Adrenal gland (tissue), 12 donors: ENCODE data around the gene MAP7. TPM values are rescaled to one million over a fixed set of nuclear protein-coding genes. Genes with fewer than 3 reads are reported as not detected.

ENCODE experiments used
- DNase-seq, 7 donors: peaks; one replicate each; pipeline ENCODE4 v3.0.0-alpha.2; 2019 to 2020
- H3K27ac ChIP-seq, 5 donors: fragments of 200-600 bp; sonication (generic) in 4 of 5; 1 replicate in 3 of 5; 2 replicates in 2 of 5; pipeline versions ENCODE4 v1.5.1 to v1.8.0; 2016 to 2020; ENCODE audit warnings: mild to moderate bottlenecking in 1 of 5
- H3K27me3 ChIP-seq: fragments of 200-600 bp; 2 replicates; pipeline ENCODE4 v1.8.0; 2021
- H3K36me3 ChIP-seq, 2 donors: fragments of 200-600 bp; replicated peaks in 1 of 2; 1 replicate in 1 of 2; 2 replicates in 1 of 2; pipeline versions ENCODE4 v1.5.1 to v1.8.0; 2018 to 2022
- H3K4me1 ChIP-seq, 2 donors: fragments of 200-600 bp; replicated peaks in 1 of 2; 1 replicate in 1 of 2; 2 replicates in 1 of 2; pipeline versions ENCODE4 v1.5.1 to v1.8.0; 2018 to 2021
- H3K4me3 ChIP-seq, 4 donors: fragments of 200-600 bp; sonication (generic) in 3 of 4; one replicate each; pipeline ENCODE4 v1.5.1; 2016 to 2018
- H3K9me3 ChIP-seq, 3 donors: fragments of 200-600 bp; sonication (generic) in 1 of 3; replicated peaks in 1 of 3; 1 replicate in 2 of 3; 2 replicates in 1 of 3; pipeline versions ENCODE4 v1.5.1 to v1.8.0; 2016 to 2021
- CTCF ChIP-seq, 6 experiments: fragments of 450-650 bp in 4 of 6; fragments of 200-600 bp in 2 of 6; sonication (generic) in 1 of 6; IDR thresholded peaks; 1 replicate in 5 of 6; 2 replicates in 1 of 6; pipeline versions ENCODE4 v1.5.1 to v1.8.0; 2016 to 2021; ENCODE audit warnings: antibody characterized with exemption in 6 of 6, mild to moderate bottlenecking in 2 of 6, moderate library complexity in 1 of 6
- POLR2A ChIP-seq, 2 donors: fragments of 450-650 bp; IDR thresholded peaks; one replicate each; pipeline ENCODE4 v1.6.1; 2017; ENCODE audit warnings: antibody characterized with exemption in 2 of 2, mild to moderate bottlenecking in 2 of 2, moderate library complexity in 1 of 2
- WGBS, 4 donors: extraction: QIAGEN DNeasy Blood & Tissue Kit in 2 of 4; methylation state at CpG; one replicate each; pipeline versions ENCODE4 v1.1.5 to v1.1.7; 2013 to 2017; 5-methylcytosine and 5-hydroxymethylcytosine counted together
- intact Hi-C, 2 donors: fragments of 100-400 bp; cut with DNase I; formaldehyde crosslinking; loops; one replicate each; pipeline versions ENCODE4 v1.14.1 to v1.15.0; 2022 to 2023
- polyA plus RNA-seq, 3 donors: library from polyadenylated mRNA; stranded (reverse); fragments of 200-250 nt in 2 of 3; fragments of 350-450 nt in 1 of 3; fragmentation: Illumina TruSeq in 1 of 3; extraction: RNeasy Lipid Tissue Mini Kit (QIAGEN cat#74804) in 1 of 3; gene quantifications; one replicate each; pipeline ENCODE4 v1.2.3, GENCODE V29; 2013 to 2014
- total RNA-seq, 9 donors: library from RNA; depleted of rRNA in 4 of 9; stranded (reverse); fragments of >200 nt in 4 of 9; fragments of 120-200 nt in 1 of 9; fragmentation: NEBNext Ultra II Directional in 1 of 9; extraction: Animal tissue kit (Norgen Biotek cat#: 25700) in 1 of 9; gene quantifications; one replicate each; pipeline versions ENCODE4 v1.1.0 to v1.2.4, GENCODE V29; 2013 to 2023
- donor health status: healthy with polysubstance abuse.
- donor health status: Bipolar disorder and iron deficiency.
- donor health status: DM: yes; HTN: yes; CAD: no.
- donor health status: DM: no; HTN: no; CAD: no.
- donor health status: DM: no; HTN: no; CAD: no.
- donor health status: DM: yes; HTN: yes; CAD: no.

MAP7 gene
- total and polyA plus RNA-seq, 12 donors = 4.7 to 31.6 (median 11.3) TPM

GRCh38 chr6:136362421-136363356 is 187.5 kb downstream of the MAP7 start:
- TF ChIP-seq POLR2A (IDR thresholded peaks at IDR 0.05) = no peak
- TF ChIP-seq CTCF (IDR thresholded peaks at IDR 0.05) = no peak
- intact Hi-C loops = no loop called here

GRCh38 chr6:136361787-136362186 is 188.4 kb downstream of the MAP7 start:
- H3K4me1 ChIP-seq = no peaks in the 10 kb centered on the region
- H3K9me3 ChIP-seq = no peaks in the 10 kb centered on the region
- H3K27ac ChIP-seq = no peak overlapping the region
- 84 to 97% (median 90%) methylated on average over 2 of the region's 2 CpGs for WGBS, 4 donors
- no peaks in the 10 kb centered on the region for H3K27me3 ChIP-seq
- no peak for DNase-seq
- H3K36me3 ChIP-seq = peaks cover 0 to 30% of the 10 kb centered on the region in 2 donors
- H3K4me3 ChIP-seq = no peak overlapping the region
- no peak for TF ChIP-seq POLR2A (IDR thresholded peaks at IDR 0.05)
- no peak for TF ChIP-seq CTCF (IDR thresholded peaks at IDR 0.05)
- intact Hi-C loops = no loop called here

More at GRCh38 chr6:136362421-136363356, 187.5 kb downstream of the MAP7 start:
- H3K36me3 ChIP-seq = peaks cover 0 to 30% of the 10 kb centered on the region in 2 donors
- H3K4me3 ChIP-seq = no peak overlapping the region
- no peak for DNase-seq
- no peaks in the 10 kb centered on the region for H3K4me1 ChIP-seq
- 92 to 97% (median 93%) methylated on average over 10 to 11 of the region's 11 CpGs for WGBS, 4 donors
- no peak overlapping the region for H3K27ac ChIP-seq
- H3K27me3 ChIP-seq = no peaks in the 10 kb centered on the region
- no peaks in the 10 kb centered on the region for H3K9me3 ChIP-seq

- Histone ChIP-seq H3K4me3 (no peak overlapping the region), H3K9me3 (no peaks in the 10 kb centered on the region), H3K36me3 (peaks cover 0 to 30% of the 10 kb centered on the region in 2 donors), H3K27ac (no peak overlapping the region), H3K27me3 (no peaks in the 10 kb centered on the region), H3K4me1 (no peaks in the 10 kb centered on the region)
- intact Hi-C loops = no loop called here
- no peak for TF ChIP-seq POLR2A (IDR thresholded peaks at IDR 0.05)
- TF ChIP-seq CTCF (IDR thresholded peaks at IDR 0.05) = no peak
- no peak for DNase-seq
- WGBS, 4 donors = 89 to 98% (median 95%) methylated on average over 26 to 30 of the region's 30 CpGs
Observed at GRCh38 chr6:136360783-136361182, 189.4 kb downstream of the MAP7 start.

GRCh38 chr6:136359851-136360250 is 190.4 kb downstream of the MAP7 start:
- no peak overlapping the region for H3K4me3 ChIP-seq
- H3K27ac ChIP-seq = no peak overlapping the region
- H3K9me3 ChIP-seq = no peaks in the 10 kb centered on the region
- H3K4me1 ChIP-seq = no peaks in the 10 kb centered on the region
- DNase-seq = no peak
- no peaks in the 10 kb centered on the region for H3K27me3 ChIP-seq
- H3K36me3 ChIP-seq = peaks cover 0 to 30% of the 10 kb centered on the region in 2 donors
- intact Hi-C loops = no loop called here
- no peak for TF ChIP-seq CTCF (IDR thresholded peaks at IDR 0.05)
- no peak for TF ChIP-seq POLR2A (IDR thresholded peaks at IDR 0.05)
- 89 to 92% (median 91%) methylated on average over 6 of the region's 6 CpGs for WGBS, 4 donors
